Stimulated activated CD8-positive, alpha-beta memory T cell treated with anti-CD3 and anti-CD28 coated beads, Interleukin-12 subunit alpha, Interleukin-12 subunit beta, amount 100 ng/mL, for 24 hours (primary cell): ENCODE data around the gene PCNX1.
"Not testable (repeated sequence)": the region's sequence is repeated elsewhere in the genome, so short reads cannot be mapped to it uniquely, and the experiment has no call there.

Experiments used
- DNase-seq: peaks from one replicate; pipeline ENCODE4 v3.0.0-alpha.2; 2020; ENCODE audit errors: extremely low read depth

Gene PCNX1

GRCh38 chr14:71123579-71124135 lies 216.4 kb downstream of the PCNX1 start:
- DNase-seq, result no peak

GRCh38 chr14:71129716-71130490 lies 222.6 kb downstream of the PCNX1 start:
- not testable (repeated sequence) for DNase-seq

DNA sequence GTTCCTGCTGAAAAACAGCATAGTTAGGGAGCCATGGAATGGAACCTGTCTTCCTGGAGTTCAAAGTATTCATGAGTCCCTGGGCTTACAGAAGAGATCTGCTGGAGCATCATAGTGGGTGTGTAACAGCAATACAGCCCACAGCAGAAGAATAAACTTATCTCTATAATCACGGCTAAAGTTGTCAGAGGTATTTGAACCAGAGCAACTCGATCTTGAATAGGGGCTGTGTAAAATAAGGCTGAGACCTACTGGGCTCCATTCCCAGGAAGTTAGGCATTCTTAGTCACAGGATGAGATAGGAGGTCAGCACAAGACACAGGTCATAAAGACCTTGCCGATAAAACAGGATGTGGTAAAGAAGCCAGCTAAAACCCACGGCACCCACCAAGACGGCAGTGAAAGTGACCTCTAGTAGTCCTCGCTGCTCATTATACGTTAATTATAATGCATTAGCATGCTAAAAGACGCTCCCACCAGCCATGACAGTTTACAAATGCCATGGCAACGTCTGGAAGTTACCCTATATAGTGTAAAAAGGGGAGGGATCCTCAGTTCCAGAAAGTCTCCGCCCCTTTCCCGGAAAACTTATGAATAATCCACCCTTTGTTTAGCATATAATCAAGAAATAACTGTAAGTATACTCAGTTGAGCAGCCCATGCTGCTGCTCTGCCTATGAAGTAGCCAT lies 223.4 kb downstream of the PCNX1 start:
- no peak for DNase-seq

DNA sequence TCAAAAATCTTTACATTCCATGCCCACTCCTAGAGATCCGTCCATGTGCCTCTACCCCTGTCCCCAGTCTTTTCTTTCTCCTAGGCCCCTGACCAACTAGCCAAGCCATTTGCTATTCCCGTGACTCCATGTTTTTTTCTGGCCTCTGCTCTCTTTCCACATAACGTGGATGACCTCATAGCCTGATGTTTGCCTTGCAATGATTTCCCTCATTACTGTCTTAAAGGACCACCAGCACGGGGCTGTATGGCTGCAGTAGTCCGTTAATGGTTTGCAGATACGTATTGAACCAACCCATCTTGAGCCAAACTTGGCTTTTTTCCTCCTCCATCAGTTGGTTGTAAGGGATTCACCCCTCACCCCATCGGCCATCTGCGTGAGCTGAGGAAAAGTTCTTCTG lies 226.0 kb downstream of the PCNX1 start:
- DNase-seq, result no peak

- DNase-seq, result no peak
Observed at GRCh38 chr14:71135496-71135895, 228.2 kb downstream of the PCNX1 start.

- no peak for DNase-seq
Observed at GRCh38 chr14:71135911-71136310, 228.7 kb downstream of the PCNX1 start.

GRCh38 chr14:71136386-71137060 lies 229.3 kb downstream of the PCNX1 start:
- no peak for DNase-seq

DNA sequence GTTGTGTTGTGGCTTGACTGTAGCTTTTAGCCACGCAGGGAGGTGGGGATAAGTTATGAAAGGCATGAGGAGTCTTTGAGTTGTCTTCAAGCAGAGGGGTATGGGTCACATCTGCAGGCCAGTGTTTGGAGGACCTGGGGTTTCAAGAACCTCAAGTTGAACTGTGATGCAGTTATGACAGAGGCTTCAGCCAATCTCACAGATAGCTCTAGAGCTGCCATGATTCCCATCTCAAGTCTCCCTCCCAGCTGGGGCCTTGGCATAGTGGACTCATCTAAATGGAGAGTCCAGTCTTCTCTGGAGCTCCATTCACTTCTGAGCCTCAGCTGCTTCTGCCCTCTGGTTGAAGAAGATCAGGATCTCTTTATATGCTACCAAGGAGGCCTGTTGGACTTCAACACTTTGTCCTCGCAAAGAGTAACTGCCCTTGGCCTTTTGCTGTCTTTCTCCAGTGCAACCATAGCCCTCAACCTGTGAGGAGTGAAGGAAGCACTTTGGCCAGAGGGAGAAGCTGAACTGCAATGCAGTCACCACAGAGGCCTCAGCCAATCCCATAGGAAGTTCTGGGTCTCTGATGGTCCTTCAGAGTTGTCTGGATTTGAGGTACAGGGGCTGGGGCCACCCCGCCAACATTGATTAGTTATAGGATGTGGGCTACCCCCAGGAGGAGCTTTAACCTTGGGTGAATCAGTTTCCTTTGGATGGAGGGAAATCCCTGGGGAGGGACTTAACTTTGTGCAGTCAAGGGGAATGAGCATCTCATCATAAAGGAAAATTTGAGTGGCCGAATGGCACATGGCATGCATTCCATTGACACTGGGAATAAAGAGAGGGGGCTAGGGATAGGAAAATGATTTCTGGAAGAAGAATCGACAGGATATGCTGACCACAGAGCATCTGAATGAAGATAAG lies 230.5 kb downstream of the PCNX1 start:
- no peak for DNase-seq

GRCh38 chr14:71138448-71139293 lies 231.4 kb downstream of the PCNX1 start:
- DNase-seq, result peak; percentile 19

DNA sequence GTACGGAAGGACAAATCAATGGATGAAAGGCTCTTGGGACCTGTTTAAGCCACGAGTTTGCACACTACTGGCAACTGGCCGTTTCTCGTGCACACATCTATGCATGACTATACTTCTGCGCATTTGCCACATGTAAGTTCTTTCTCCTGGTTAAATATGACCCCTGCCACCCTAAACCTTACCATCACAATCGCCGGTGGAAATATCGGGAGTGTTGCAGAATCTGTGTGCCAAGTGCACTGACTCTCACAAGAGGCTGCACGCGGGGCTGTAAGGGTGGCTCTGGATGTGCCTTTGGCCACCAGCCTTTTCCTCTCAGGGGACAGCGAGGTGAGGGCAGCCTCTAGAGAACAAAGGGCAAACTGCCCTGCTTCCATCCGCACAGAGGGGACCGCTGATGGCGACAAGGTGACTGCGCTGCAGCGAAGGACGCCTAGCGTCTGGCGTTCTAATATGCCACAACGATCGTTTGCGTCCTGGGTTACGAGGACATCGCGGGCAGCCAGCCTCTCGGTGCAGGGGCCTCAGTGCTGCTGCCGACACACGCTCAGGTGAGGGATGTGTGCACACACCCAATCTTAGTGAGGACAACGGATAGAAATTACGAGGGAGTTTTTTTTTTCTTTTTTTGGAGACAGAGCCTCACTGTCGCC lies 232.2 kb downstream of the PCNX1 start:
- DNase-seq, result no peak

GRCh38 chr14:71140157-71140556 lies 232.9 kb downstream of the PCNX1 start:
- DNase-seq, result no peak

DNA sequence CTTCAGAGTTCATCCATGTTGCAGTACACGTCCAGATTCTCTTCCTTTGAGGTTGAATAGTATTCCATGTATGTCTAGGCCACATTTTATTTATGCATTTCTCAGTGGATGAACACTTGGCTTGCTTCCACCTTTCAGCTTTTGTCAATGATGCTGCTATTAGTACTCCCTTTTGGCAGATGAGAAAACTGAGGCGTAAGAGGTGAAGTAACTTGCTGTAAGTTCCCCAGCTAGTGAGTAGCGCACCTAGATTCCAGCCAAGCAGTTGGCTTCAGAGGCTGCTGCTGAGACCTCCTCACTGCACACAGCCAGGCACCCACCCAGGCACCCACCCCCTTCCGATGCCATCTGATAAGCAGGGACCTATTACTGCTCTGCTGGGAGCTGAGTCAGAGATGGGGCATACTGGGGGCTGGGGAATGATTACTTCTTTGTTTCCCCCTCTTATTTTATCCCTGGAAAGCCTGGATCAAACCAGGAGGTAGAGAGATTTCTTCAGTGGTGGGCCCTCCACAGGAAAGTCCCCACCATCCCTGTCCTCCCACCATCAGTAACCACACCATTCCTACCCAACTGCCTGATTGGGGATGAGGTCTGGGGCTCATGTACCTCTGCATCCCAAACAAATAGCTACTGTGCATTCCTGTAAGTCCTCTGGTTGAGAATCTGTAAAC lies 234.6 kb downstream of the PCNX1 start:
- DNase-seq, result no peak

DNA sequence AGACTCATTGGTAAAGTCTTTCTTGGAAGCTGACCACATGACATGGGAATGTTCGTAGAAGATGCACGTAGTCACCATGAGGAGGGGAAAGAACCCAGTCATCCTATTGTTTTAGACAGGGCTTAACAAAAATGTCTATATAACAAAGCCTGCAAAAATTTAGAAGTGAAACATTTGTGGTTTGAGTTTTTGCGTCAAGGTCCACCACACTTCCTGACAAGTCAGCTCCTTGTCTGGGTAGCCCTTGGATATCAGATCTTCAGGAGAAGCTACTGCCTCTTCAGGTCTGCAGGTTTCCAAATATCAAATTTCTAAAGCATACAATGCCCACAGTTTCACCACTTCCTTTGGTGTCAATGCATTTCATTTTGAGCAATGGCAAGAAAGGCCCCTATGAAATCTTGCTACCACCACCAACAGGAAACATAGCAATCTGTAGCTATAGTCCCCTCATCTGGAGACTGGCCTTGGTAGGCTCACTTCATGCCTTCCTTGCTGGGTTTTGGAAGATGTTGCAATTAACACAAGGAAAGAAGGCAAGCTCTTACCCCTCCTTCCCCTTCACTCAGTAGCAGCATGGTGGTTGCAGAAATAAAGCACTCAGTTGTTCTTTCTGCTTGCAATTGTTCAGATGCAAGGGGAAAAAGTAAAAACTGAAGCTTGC lies 235.2 kb downstream of the PCNX1 start:
- DNase-seq, result no peak

DNA sequence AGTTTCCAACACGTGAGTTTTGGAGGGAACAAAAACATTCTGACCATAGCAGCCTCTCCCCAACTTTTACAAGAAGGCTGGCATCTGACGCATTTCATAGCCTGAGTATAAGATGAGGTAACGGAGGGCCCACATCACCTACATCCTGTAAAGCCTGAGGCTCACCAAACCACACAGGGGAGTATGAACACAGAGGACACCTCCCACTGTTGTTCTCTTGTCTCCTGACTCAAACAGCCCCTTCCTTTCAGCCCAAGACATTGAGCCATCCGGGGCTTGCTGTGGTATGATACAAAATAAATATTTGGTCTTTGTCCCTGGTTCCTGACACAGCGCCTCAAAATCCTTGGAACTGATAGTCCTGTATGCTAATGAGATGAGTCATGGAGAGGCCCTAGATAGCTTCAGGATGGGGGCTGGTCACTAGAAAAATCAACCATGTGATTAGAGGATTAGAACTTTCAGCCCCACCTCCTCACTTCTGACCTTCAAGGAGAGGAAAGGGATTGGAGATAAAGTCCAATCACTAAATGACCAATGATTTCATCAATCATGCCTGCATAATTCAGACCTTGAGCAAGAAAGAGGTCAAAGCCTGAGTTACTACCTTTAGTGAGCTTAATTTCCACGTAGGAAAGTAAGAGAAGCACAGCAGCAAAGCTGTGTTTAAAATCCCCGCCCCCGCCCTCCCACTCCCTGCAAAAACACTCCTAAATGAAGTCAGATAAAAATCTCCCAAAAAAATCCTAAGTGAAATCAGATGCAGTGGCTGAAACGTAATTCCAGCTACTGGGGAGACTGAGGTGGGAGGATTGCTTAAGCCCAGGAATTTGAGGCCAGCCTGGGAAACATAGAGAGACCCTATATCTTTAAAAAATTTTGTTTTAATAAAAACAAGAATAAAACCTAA lies 236.4 kb downstream of the PCNX1 start:
- no peak for DNase-seq

DNA sequence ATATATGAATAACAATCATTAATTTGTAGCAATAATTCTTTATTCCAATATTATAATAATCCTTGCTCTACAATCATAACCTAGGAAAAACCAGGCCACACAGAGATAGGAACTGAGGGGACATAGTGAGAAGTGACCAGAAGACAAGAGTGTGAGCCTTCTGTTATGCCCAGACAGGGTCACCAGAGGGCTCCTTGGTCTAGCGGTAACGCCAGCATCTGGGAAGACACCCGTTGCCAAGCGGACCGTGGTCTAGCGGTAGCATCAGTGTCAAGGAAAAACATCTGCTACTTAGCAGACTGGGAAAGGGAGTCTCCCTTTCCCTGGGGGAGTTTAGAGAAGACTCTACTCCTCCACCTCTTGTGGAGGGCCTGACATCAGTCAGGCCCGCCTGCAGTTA lies 240.1 kb downstream of the PCNX1 start:
- DNase-seq, result not testable (repeated sequence)

- no peak for DNase-seq
Observed at GRCh38 chr14:71148627-71149026, 241.4 kb downstream of the PCNX1 start.

DNA sequence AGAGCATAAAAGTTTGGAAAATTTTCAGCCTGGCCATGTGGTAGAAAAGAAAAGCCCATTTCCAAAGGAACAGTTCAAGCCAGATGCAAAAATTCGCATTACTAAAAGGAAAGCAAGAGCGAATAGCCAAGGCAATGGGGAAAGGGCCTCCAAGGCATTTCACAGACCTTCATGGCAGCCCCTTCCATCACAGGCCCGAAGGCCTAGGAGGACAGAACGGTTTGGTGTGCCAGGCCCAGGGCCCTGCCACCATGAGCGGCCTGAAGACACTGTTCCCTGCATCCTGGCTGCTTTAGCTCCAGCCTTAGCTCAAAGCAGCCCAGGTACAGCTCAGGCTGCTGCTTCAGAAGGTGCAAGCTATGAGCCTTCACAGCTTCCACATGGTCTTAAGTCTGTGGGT lies 243.5 kb downstream of the PCNX1 start:
- no peak for DNase-seq

DNA sequence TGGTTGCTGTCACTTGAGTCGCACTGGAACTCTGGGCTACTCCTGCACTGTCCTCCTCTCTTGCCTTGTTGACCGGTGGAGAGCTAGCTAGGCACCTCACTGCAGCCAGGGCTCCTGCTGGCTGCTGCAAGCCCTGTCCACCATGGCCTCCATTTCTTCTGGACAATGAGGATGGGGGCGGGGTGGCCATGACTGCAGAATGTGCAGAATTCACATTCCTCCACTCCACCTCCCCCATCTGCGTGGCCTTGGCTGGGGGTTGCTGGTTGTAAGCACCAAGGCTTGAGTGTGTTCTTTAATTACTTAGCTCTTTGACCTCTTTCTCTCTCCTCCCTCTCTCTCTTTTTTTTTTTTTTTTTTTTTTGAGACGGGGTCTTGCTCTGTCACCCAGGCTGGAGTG lies 248.5 kb downstream of the PCNX1 start:
- no peak for DNase-seq
